GM10266 (cell line): ENCODE measurements around the gene CMTM7.

Source experiments
- DNase-seq: peaks from one replicate; pipeline ENCODE4 v3.0.0; 2012; ENCODE audit errors: extremely low spot score
- CTCF ChIP-seq: IDR thresholded peaks from 2 replicates; pipeline ENCODE4 v1.5.1; 2012; ENCODE audit warnings: mild to moderate bottlenecking, low read depth; ENCODE audit not compliant: control insufficient read depth, insufficient read depth; ENCODE audit errors: missing control alignments

Gene CMTM7

GRCh38 chr3:32500880-32501782, 109.5 kb downstream of the CMTM7 start:
- DNase-seq, result no peak
- TF ChIP-seq CTCF, result no peak

- DNase-seq, result no peak
- TF ChIP-seq CTCF, result no peak
These were observed 110.1 kb downstream of the CMTM7 start for GRCh38 chr3:32501783-32502117.

- no peak for TF ChIP-seq CTCF
- peak; percentile 87 for DNase-seq
These were observed 110.7 kb downstream of the CMTM7 start, which contains the start of gene CMTM6 for GRCh38 chr3:32502118-32502945. Gene CMTM6, minus strand, starts transcription at chr3:32502852. Its CDS starts 107 bp downstream, at chr3:32502745.

GRCh38 chr3:32502946-32503286, 111.3 kb downstream of the CMTM7 start:
- no peak for DNase-seq
- no peak for TF ChIP-seq CTCF
